Caco-2 (cell line): ENCODE data around the gene NECAP2. TPM values are rescaled to one million over a fixed set of nuclear protein-coding genes. Genes with fewer than 3 reads are reported as not detected.
A peak's percentile ranks its signal among the peaks of the same experiment; 100 is the strongest.

ENCODE experiments used
- BruUV-seq: library from RNA; stranded (reverse); fragments of 400-500 nt; replicated peaks from 2 replicates; lab custom pipeline; 2021; lab: Mats Ljungman, UMichigan
- CTCF ChIA-PET: fragments of 300-600 bp; sonication (Branson Sonifier 250); formaldehyde crosslinking; loops from one replicate; lab custom pipeline; 2022; ENCODE audit warnings: antibody characterized with exemption; lab: Charles Lee
- POLR2A ChIA-PET: fragments of 300-600 bp; sonication (Branson Sonifier 250); formaldehyde crosslinking; loops from one replicate; lab custom pipeline; 2022; ENCODE audit warnings: antibody characterized with exemption; lab: Charles Lee
- DNase-seq, 2 experiments: peaks; one replicate each; pipeline versions ENCODE4 v3.0.0 to v3.0.0-alpha.2; 2020 to 2022
- H3K27me3 ChIP-seq: replicated peaks from 2 replicates; pipeline ENCODE4 v1.6.0; 2011; ENCODE audit warnings: low read length; ENCODE audit not compliant: control insufficient read depth, insufficient read depth
- H3K36me3 ChIP-seq: 2 replicates; pipeline ENCODE4 v1.5.1; 2011; ENCODE audit warnings: low read length; ENCODE audit not compliant: control insufficient read depth, insufficient read depth
- H3K4me1 ChIP-seq: fragments of 250-450 bp; sonication (Bioruptor Pico); 2 replicates; pipeline ENCODE4 v1.5.1; 2020; ENCODE audit warnings: mild to moderate bottlenecking
- H3K4me3 ChIP-seq: 2 replicates; pipeline ENCODE4 v1.5.1; 2011; ENCODE audit warnings: low read depth, mild to moderate bottlenecking, control low read depth, low read length
- H3K9me3 ChIP-seq: fragments of 250-450 bp; sonication (Bioruptor Pico); 2 replicates; pipeline ENCODE4 v1.5.1; 2020; ENCODE audit warnings: mild to moderate bottlenecking, moderate library complexity
- H3K27ac Mint-ChIP-seq: one replicate; pipeline ENCODE4 v1.8.0; 2022; ENCODE audit warnings: mixed read lengths; ENCODE audit not compliant: unreplicated experiment
- H3K27me3 Mint-ChIP-seq: one replicate; pipeline ENCODE4 v1.8.0; 2022; ENCODE audit warnings: mixed read lengths; ENCODE audit not compliant: insufficient read depth, unreplicated experiment
- H3K36me3 Mint-ChIP-seq: one replicate; pipeline ENCODE4 v1.8.0; 2022; ENCODE audit warnings: mild to moderate bottlenecking, mixed read lengths; ENCODE audit not compliant: insufficient read depth, unreplicated experiment
- H3K4me1 Mint-ChIP-seq: one replicate; pipeline ENCODE4 v1.8.0; 2022; ENCODE audit warnings: low read depth, mixed read lengths; ENCODE audit not compliant: unreplicated experiment
- H3K4me3 Mint-ChIP-seq: one replicate; pipeline ENCODE4 v1.8.0; 2022; ENCODE audit warnings: mild to moderate bottlenecking, moderate library complexity, mixed read lengths; ENCODE audit not compliant: unreplicated experiment
- H3K9me3 Mint-ChIP-seq: one replicate; pipeline ENCODE4 v1.8.0; 2022; ENCODE audit warnings: mixed read lengths; ENCODE audit not compliant: unreplicated experiment
- CTCF ChIP-seq, 2 experiments: fragments of 200-600 bp in 1 of 2; IDR thresholded peaks; 1 replicate in 1 of 2; 2 replicates in 1 of 2; pipeline versions ENCODE4 v1.5.1 to v1.8.0; 2011 to 2022; ENCODE audit warnings: antibody characterized with exemption in 1 of 2, control low read depth in 1 of 2, inconsistent platforms in 1 of 2, low read depth in 1 of 2, low read length in 1 of 2, mild to moderate bottlenecking in 1 of 2, moderate library complexity in 1 of 2; ENCODE audit not compliant: insufficient read depth in 1 of 2, severe bottlenecking in 1 of 2, unreplicated experiment in 1 of 2
- intact Hi-C: fragments of 100-400 bp; cut with micrococcal nuclease; formaldehyde crosslinking; loops from one replicate; pipeline ENCODE4 v1.10.0; 2022; ENCODE audit not compliant: unreplicated experiment
- total RNA-seq: library from RNA; stranded (reverse); gene quantifications from 2 replicates; pipeline ENCODE4 v1.2.3, GENCODE V29; 2022

NECAP2 gene
- total RNA-seq, 1 experiment from 2014 or later: 29.4 TPM

DNA sequence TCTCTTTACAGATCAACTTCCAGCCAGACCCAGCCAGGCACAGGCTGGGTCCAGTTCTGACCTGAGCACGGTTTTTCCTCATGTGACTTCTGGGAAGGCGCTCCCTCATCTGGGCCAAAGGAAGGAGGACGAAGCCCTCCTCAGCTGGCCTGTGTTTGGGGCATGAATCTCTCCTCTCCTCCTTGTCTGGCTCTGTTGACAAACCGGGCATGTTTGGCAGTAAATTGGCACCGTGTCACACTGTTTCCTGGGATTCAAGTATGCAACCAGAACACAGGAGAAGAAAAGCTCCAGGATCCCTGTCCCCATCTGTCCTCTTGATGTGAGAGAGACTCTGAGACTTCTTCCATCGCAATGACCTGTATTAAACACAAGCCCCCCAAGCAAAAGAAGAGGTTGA is 18.3 kb downstream of the NECAP2 start:
- no peak for TF ChIP-seq CTCF (IDR thresholded peaks at IDR 0.05; ENCODE audit: insufficient read depth in 1 of 2, low read depth in 1 of 2, low read length in 1 of 2, severe bottlenecking in 1 of 2, unreplicated experiment in 1 of 2)
- ChIA-PET CTCF (no interaction called here), POLR2A (no interaction called here)
- Histone ChIP-seq H3K4me1 (no peaks in the 10 kb centered on the region), H3K9me3 (no peaks in the 10 kb centered on the region), H3K27me3 (no peaks in the 10 kb centered on the region), H3K4me3 (no peak overlapping the region), H3K36me3 (no peaks in the 10 kb centered on the region; the same call in 1 of the 2 replicates)
- Mint-ChIP-seq H3K36me3 (peaks cover 32% of the 10 kb centered on the region), H3K27ac (no peak overlapping the region), H3K27me3 (no peaks in the 10 kb centered on the region), H3K9me3 (no peaks in the 10 kb centered on the region), H3K4me1 (no peaks in the 10 kb centered on the region), H3K4me3 (no peak overlapping the region)
- intact Hi-C loops: no loop called here
- no peak for DNase-seq
- BruUV-seq: no TSS peak

DNA sequence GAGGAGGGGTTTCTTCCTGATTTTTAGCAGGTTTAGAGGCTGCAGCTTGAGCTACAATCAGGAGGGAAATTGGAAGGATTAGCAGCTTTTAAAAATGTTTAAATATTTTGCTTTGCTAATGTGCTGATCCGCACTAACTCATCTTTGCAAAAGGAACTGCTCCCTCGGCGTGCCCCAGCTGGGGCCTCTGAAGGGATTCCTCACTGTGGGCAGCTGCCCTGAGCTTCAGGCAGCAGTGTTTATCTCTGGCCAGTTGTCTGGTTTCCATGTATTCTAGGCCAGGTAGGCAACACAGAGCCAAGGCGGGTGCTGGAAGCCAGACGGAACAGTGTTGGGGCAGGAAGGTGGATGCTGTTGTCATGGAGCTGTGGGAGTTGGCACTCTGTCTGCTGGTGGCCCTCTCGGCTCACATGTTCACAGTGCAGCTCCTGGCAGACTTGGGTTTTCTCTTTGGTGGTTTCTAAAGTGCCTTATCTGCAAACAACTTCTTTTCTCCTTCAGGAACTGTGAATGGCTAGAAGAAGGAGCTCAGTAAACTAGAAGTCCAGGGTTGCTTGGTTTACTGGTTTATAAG is 18.9 kb downstream of the NECAP2 start:
- H3K36me3 ChIP-seq: no peaks in the 10 kb centered on the region; the same call in 1 of the 2 replicates
- H3K4me3 ChIP-seq: no peak overlapping the region
- Mint-ChIP-seq H3K4me1 (no peaks in the 10 kb centered on the region), H3K27me3 (no peaks in the 10 kb centered on the region), H3K9me3 (no peaks in the 10 kb centered on the region), H3K4me3 (no peak overlapping the region), H3K27ac (no peak overlapping the region), H3K36me3 (peaks cover 32% of the 10 kb centered on the region)
- intact Hi-C loops: no loop called here
- H3K27me3 ChIP-seq: no peaks in the 10 kb centered on the region
- TSS peak; percentile 23 for BruUV-seq
- CTCF ChIA-PET: no interaction called here
- DNase-seq: no peak
- H3K4me1 ChIP-seq: no peaks in the 10 kb centered on the region
- no peak for TF ChIP-seq CTCF (IDR thresholded peaks at IDR 0.05; ENCODE audit: insufficient read depth in 1 of 2, low read depth in 1 of 2, low read length in 1 of 2, severe bottlenecking in 1 of 2, unreplicated experiment in 1 of 2)
- POLR2A ChIA-PET: no interaction called here
- H3K9me3 ChIP-seq: no peaks in the 10 kb centered on the region

GRCh38 chr1:16461681-16462080 is 21.2 kb downstream of the NECAP2 start:
- TF ChIP-seq CTCF (IDR thresholded peaks at IDR 0.05; ENCODE audit: insufficient read depth in 1 of 2, low read depth in 1 of 2, low read length in 1 of 2, severe bottlenecking in 1 of 2, unreplicated experiment in 1 of 2): no peak
- no peaks in the 10 kb centered on the region for H3K27me3 Mint-ChIP-seq
- intact Hi-C loops: no loop called here
- ChIA-PET POLR2A (no interaction called here), CTCF (no interaction called here)
- no peaks in the 10 kb centered on the region for H3K9me3 Mint-ChIP-seq
- H3K4me1 Mint-ChIP-seq: no peaks in the 10 kb centered on the region
- no peak overlapping the region for H3K4me3 ChIP-seq
- no peak for DNase-seq
- no peak overlapping the region for H3K27ac Mint-ChIP-seq
- no TSS peak for BruUV-seq
- peaks cover 23% of the 10 kb centered on the region for H3K36me3 Mint-ChIP-seq
- no peak overlapping the region for H3K4me3 Mint-ChIP-seq
- H3K4me1 ChIP-seq: no peaks in the 10 kb centered on the region
- no peaks in the 10 kb centered on the region; the same call in 1 of the 2 replicates for H3K36me3 ChIP-seq
- no peaks in the 10 kb centered on the region for H3K9me3 ChIP-seq
- H3K27me3 ChIP-seq: no peaks in the 10 kb centered on the region
